Pancreas (tissue), 10 donors: ENCODE data around the gene TGFBR3L. TPM values are rescaled to one million over a fixed set of nuclear protein-coding genes. Genes with fewer than 3 reads are reported as not detected.

Experiments
- ATAC-seq, 4 donors: fragments of 200-7000 bp; cut with Tn5 transposase; one replicate each; pipeline versions ENCODE4 v1.8.0 to v1.9.1; 2020; ENCODE audit warnings: mild to moderate bottlenecking in 4 of 4, moderate library complexity in 4 of 4
- DNase-seq, 6 donors: peaks; one replicate each; pipeline ENCODE4 v3.0.0-alpha.2; 2020
- FAIRE-seq: peaks from 2 replicates; lab custom pipeline; 2012; peaks lifted over from hg19 to GRCh38; lab: Jason Lieb, UNC
- H3K27ac ChIP-seq, 4 donors: fragments of 200-600 bp; sonication (generic); 1 replicate in 3 of 4; 2 replicates in 1 of 4; pipeline versions ENCODE4 v1.5.0 to v1.8.0; 2020
- H3K27me3 ChIP-seq, 4 donors: fragments of 200-600 bp; one replicate each; pipeline ENCODE4 v1.8.0; 2021
- H3K36me3 ChIP-seq, 3 donors: fragments of 200-600 bp; sonication (generic) in 1 of 3; one replicate each; pipeline versions ENCODE4 v1.5.0 to v1.8.0; 2020 to 2021
- H3K4me1 ChIP-seq, 3 donors: fragments of 200-600 bp; one replicate each; pipeline ENCODE4 v1.8.0; 2021
- H3K4me3 ChIP-seq, 4 donors: fragments of 200-600 bp; sonication (generic) in 2 of 4; one replicate each; pipeline versions ENCODE4 v1.5.0 to v1.8.0; 2020 to 2021
- H3K9me3 ChIP-seq, 4 donors: fragments of 200-600 bp; one replicate each; pipeline ENCODE4 v1.8.0; 2021
- WGBS, 2 donors: extraction: QIAGEN DNeasy Blood & Tissue Kit; methylation state at CpG; one replicate each; pipeline ENCODE4 v1.1.7; 2013; 5-methylcytosine and 5-hydroxymethylcytosine counted together
- intact Hi-C, 3 donors: fragments of 100-400 bp; cut with DNase I; formaldehyde crosslinking; loops; one replicate each; pipeline versions ENCODE4 v1.11.1 to v1.14.2; 2022
- polyA plus RNA-seq, 2 donors: library from polyadenylated mRNA; stranded (reverse); fragments of 200-250 nt; gene quantifications; one replicate each; pipeline ENCODE4 v1.2.3, GENCODE V29; 2013
- total RNA-seq, 6 donors: library from RNA; stranded (reverse); fragmentation: NEBNext Ultra II Directional in 4 of 6; extraction: Animal tissue kit (Norgen Biotek cat#: 25700) in 4 of 6; gene quantifications; one replicate each; pipeline versions ENCODE4 v1.2.1 to v1.2.4, GENCODE V29; 2021 to 2023
- TF ChIP-seq, protein P1 (sequence below), 4 donors: fragments of 200-600 bp; sonication (generic) in 3 of 4; IDR thresholded peaks; one replicate each; pipeline versions ENCODE4 v1.5.0 to v1.8.0; 2021; ENCODE audit warnings: antibody characterized with exemption in 4 of 4
- donor health status: healthy with polysubstance abuse.
- donor health status: DM: no; HTN: no; CAD: no; lungs with moderate emphysema.
- donor health status: DM: no; HTN: no; CAD: no.
- donor health status: control.
- donor health status: control.
- donor health status: Bipolar disorder and iron deficiency.
- donor health status: DM: yes; HTN: yes; CAD: no.
- donor health status: DM: no; HTN: no; CAD: no.
- donor health status: DM: no; HTN: no; CAD: no.
- donor health status: DM: yes; HTN: yes; CAD: no.

The TGFBR3L gene
- total and polyA plus RNA-seq, 8 donors = 0.16 to 2.2 (median 0.59) TPM; not detected in 2

DNA sequence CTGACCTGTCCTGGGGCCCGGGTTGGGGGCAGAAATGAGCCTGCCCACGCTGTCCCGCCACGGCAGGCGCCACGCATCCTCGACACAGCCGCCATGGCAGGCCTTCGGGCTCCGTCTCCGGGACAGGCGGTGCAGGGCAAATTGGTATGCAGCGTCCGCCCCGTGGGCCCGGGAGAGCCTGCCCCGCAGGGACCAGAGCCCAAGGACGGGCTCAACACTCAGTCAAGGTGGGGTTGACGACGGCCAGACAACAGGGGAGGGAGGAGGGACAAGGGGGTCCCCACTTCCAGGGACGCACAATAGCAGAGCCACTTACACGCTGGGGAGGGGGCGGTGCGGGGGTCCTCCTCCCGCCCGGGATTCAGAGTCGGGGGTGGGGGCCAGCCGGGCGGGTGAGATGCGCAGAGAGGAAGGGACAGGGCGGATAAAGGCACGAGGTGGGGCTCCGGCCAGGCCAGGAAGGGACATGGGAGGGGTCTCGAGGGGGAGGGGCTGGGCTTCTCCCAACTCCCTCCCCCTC is 10.1 kb downstream of the TGFBR3L start:
- intact Hi-C loops = loop anchor here in 2 of 3 donors (5.0 to 10.0 kb wide), 2 partner anchors 70 to 72 kb away; no protein-coding TSS in a partner anchor
- TF ChIP-seq, protein P1, sequence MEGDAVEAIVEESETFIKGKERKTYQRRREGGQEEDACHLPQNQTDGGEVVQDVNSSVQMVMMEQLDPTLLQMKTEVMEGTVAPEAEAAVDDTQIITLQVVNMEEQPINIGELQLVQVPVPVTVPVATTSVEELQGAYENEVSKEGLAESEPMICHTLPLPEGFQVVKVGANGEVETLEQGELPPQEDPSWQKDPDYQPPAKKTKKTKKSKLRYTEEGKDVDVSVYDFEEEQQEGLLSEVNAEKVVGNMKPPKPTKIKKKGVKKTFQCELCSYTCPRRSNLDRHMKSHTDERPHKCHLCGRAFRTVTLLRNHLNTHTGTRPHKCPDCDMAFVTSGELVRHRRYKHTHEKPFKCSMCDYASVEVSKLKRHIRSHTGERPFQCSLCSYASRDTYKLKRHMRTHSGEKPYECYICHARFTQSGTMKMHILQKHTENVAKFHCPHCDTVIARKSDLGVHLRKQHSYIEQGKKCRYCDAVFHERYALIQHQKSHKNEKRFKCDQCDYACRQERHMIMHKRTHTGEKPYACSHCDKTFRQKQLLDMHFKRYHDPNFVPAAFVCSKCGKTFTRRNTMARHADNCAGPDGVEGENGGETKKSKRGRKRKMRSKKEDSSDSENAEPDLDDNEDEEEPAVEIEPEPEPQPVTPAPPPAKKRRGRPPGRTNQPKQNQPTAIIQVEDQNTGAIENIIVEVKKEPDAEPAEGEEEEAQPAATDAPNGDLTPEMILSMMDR (IDR thresholded peaks at IDR 0.05) = no peak
- no peaks in the 10 kb centered on the region for H3K27me3 ChIP-seq
- no peaks in the 10 kb centered on the region for H3K9me3 ChIP-seq
- 21 to 24% methylated on average over 19 to 31 of the region's 34 CpGs for WGBS, 2 donors
- H3K4me3 ChIP-seq = peak overlapping the region in 2 of 4 donors; percentile 43 to 48
- peaks cover 6 to 21% (median 9%) of the 10 kb centered on the region in 3 donors for H3K4me1 ChIP-seq
- ATAC-seq (no peak), FAIRE-seq (no peak), DNase-seq (peak in 3 of 6 donors; percentile 31 to 80 (median 55))
- H3K36me3 ChIP-seq = peaks cover 0 to 6% (median 0%) of the 10 kb centered on the region in 3 donors
- no peak overlapping the region for H3K27ac ChIP-seq

DNA sequence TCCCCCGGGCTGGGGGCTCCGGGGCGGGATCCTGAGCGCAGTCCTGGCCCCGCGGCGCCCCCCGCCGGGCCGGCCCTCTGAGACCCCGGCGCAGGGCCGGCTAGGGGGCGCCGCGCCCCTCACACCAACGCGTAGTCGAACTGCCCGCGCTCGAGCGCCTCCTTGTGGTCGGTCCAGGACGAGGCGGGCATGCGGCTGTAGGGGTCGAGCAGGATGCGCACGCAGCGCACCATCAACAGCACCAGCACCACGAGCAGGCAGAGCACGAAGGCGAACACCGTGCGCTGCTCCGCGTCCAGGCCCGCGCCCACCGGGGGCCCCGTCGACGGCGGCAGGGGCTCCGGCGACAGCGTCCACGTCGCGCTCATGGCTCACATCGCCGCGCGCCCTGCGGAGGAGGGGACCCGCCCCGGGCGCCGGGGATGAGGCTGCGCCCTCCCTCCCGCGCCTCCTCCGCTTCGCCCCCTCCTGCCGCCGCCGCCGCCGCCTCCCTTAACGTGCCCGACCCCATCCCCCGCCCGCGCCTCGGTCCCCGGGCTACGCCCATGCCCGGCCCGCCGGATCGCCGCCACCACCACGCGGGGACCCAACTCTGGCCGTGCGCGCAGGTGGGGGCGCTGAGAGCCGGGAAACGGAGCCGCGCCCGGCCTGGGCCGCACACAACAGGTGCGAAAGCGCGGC is 10.7 kb downstream of the TGFBR3L start:
- DNase-seq (peak; percentile 39 to 89 (median 73)), ATAC-seq (no peak), FAIRE-seq (no peak)
- no peaks in the 10 kb centered on the region for H3K9me3 ChIP-seq
- H3K4me1 ChIP-seq = peaks cover 6 to 21% (median 9%) of the 10 kb centered on the region in 3 donors
- TF ChIP-seq, protein P1 (IDR thresholded peaks at IDR 0.05) = peak; percentile 66 to 79 (median 75)
- 1% methylated on average over 34 to 98 of the region's 98 CpGs for WGBS, 2 donors
- H3K4me3 ChIP-seq = peak overlapping the region; percentile 7 to 48 (median 28)
- intact Hi-C loops = loop anchor here in 1 of 3 donors (10.0 kb wide), 1 partner anchor 71 kb away; no protein-coding TSS in a partner anchor
- no peak overlapping the region for H3K27ac ChIP-seq
- H3K36me3 ChIP-seq = peaks cover 0 to 6% (median 0%) of the 10 kb centered on the region in 3 donors
- H3K27me3 ChIP-seq = no peaks in the 10 kb centered on the region

DNA sequence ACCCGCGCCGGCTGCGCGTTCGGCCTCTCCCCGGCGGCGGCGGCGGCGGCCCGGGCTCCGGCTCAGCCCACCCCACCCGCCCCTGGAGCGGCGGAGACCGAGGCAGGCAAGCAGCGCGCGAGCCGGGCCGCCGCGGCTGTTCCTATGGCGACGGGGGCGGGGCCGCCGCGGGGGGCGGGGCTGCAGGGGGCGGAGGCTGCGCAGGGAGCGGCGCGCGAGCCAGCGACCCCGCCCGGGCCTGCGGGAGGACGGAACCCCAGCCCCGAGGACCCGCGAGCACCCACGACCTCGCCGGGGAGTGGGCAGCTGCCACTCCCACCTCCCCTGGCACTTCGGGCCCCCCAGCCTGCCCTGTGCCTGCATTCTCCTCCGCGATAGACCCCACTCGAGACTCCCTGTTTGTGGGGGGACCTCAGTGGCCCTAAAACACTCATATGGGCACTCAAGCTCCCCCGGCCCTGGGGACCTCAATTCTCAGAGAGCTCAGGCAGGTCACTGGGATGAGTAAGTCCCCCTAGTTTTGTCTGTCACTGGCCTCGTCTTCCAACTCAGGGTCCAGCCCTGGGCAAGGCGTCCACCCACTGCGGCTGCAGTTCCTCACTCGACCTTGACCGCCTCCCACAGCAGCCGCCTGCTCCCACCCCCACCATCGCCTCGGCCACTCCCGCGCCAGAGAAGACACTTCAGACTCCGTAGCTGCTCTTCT is 11.5 kb downstream of the TGFBR3L start, which contains the start of gene CTXN1:
Gene CTXN1, minus strand, starts transcription at position 115 of the 706 bp plus-strand sequence. CDS start 597 bp downstream, outside the sequence.
- no peaks in the 10 kb centered on the region for H3K9me3 ChIP-seq
- 7 to 10% methylated on average over 21 to 65 of the region's 65 CpGs for WGBS, 2 donors
- ATAC-seq (peak; percentile 47 to 75 (median 66)), DNase-seq (peak; percentile 54 to 93 (median 82)), FAIRE-seq (no peak)
- peaks cover 0 to 13% (median under 1%) of the 10 kb centered on the region in 3 donors for H3K36me3 ChIP-seq
- intact Hi-C loops = loop anchor here in 1 of 3 donors (10.0 kb wide), 1 partner anchor 71 kb away; no protein-coding TSS in a partner anchor
- H3K27ac ChIP-seq = no peak within 1 kb of the TSS
- H3K4me1 ChIP-seq = peaks cover 4 to 18% (median 9%) of the 10 kb centered on the region in 3 donors
- peak within 1 kb of the TSS; percentile 7 to 48 (median 28) for H3K4me3 ChIP-seq
- TF ChIP-seq, protein P1 (IDR thresholded peaks at IDR 0.05) = no peak
- no peaks in the 10 kb centered on the region for H3K27me3 ChIP-seq

DNA sequence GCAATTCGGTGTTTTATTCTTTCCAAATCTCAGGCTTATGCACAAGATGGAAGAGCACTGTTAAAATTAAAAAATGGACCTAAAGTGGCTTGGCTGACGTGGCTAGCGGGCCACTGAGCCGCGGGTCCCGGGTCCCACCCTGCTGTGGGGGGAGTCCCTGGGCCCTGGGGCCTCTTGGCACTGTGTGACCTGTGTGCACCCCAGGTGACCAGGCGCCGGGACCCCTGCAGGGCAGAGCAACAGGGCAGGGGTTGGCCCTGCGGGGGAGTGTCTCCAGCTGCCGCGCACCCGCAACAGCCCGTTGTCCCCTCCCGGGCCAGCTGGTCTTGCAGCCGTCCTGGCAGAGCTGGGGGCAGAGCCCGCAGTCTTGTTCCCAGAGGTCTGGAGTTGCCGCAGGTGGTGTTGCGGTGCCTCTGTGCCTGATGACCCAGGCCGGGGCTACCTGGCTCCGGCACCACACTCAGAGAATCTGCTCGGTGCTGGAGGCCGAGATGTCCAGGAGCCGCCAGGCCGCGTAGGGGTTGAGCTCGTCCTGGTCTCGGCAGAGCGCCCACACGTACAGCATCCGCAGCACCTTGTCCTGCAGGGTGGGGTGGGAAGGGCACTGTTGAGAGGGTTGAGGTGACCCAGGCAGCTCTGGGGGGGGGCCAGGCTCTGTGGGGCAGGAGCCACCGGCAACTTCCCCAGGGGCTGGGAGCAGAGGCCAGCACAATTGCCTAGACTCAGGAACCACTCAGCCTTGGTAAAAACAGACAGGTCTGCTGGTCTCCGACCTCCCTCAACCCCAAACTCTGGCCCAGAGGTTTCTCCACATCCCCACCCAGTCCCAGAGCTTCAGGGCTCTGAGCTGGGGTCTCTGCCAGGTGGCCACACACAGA is 12.3 kb downstream of the TGFBR3L start:
- no peak for FAIRE-seq
- peak overlapping the region in 1 of 4 donors; percentile 48 for H3K4me3 ChIP-seq
- TF ChIP-seq, protein P1 (IDR thresholded peaks at IDR 0.05) = no peak
- no peaks in the 10 kb centered on the region for H3K27me3 ChIP-seq
- intact Hi-C loops = loop anchor here in 1 of 3 donors (10.0 kb wide), 1 partner anchor 72 kb away; no protein-coding TSS in a partner anchor
- H3K27ac ChIP-seq = no peak overlapping the region
- no peak for ATAC-seq
- H3K36me3 ChIP-seq = peaks cover 0 to 20% (median 8%) of the 10 kb centered on the region in 3 donors
- 76 to 78% methylated on average over 32 of the region's 32 CpGs for WGBS, 2 donors
- H3K9me3 ChIP-seq = no peaks in the 10 kb centered on the region
- H3K4me1 ChIP-seq = peaks cover 0 to 14% (median 9%) of the 10 kb centered on the region in 3 donors
- DNase-seq = peak in 4 of 6 donors; percentile 13 to 85 (median 40)
